Suprapubic skin (tissue), 4 donors: ENCODE data around the gene MMP24. TPM values are rescaled to one million over a fixed set of nuclear protein-coding genes. Genes with fewer than 3 reads are reported as not detected.

Source experiments
- DNase-seq, 2 donors: peaks; one replicate each; pipeline ENCODE4 v3.0.0-alpha.2; 2019; ENCODE audit warnings: low spot score in 2 of 2
- H3K27ac ChIP-seq: fragments of 200-600 bp; sonication (generic); one replicate; pipeline ENCODE4 v1.5.1; 2019
- H3K27me3 ChIP-seq: fragments of 200-600 bp; sonication (generic); one replicate; pipeline ENCODE4 v1.5.1; 2019
- H3K36me3 ChIP-seq: fragments of 200-600 bp; sonication (generic); one replicate; pipeline ENCODE4 v1.5.1; 2019
- H3K4me1 ChIP-seq: fragments of 200-600 bp; sonication (generic); one replicate; pipeline ENCODE4 v1.5.1; 2019
- H3K4me3 ChIP-seq: fragments of 200-600 bp; sonication (generic); one replicate; pipeline ENCODE4 v1.5.1; 2019; ENCODE audit warnings: mild to moderate bottlenecking
- H3K9me3 ChIP-seq: fragments of 200-600 bp; sonication (generic); one replicate; pipeline ENCODE4 v1.5.1; 2019
- EP300 ChIP-seq: sonication (generic); formaldehyde crosslinking; IDR thresholded peaks from one replicate; pipeline ENCODE4 v1.6.1; 2017; ENCODE audit warnings: antibody characterized with exemption
- POLR2A ChIP-seq, 2 donors: fragments of 450-650 bp; IDR thresholded peaks; one replicate each; pipeline ENCODE4 v1.6.1; 2017; ENCODE audit warnings: antibody characterized with exemption in 2 of 2, mild to moderate bottlenecking in 2 of 2, moderate library complexity in 2 of 2
- POLR2AphosphoS5 ChIP-seq, 3 donors: sonication (generic); formaldehyde crosslinking; IDR thresholded peaks; one replicate each; pipeline ENCODE4 v1.6.1; 2017; ENCODE audit warnings: antibody characterized with exemption in 3 of 3
- WGBS: methylation state at CpG from one replicate; pipeline ENCODE4 v1.1.5; 2018; 5-methylcytosine and 5-hydroxymethylcytosine counted together
- total RNA-seq, 4 donors: library from RNA; depleted of rRNA; stranded (reverse); fragments of >200 nt; gene quantifications; one replicate each; pipeline ENCODE4 v1.1.0, GENCODE V29; 2016
- TF ChIP-seq, protein P1 (sequence below), 2 donors: fragments of 200-600 bp in 1 of 2; fragments of 450-650 bp in 1 of 2; sonication (generic) in 1 of 2; IDR thresholded peaks; one replicate each; pipeline ENCODE4 v1.5.1; 2016 to 2019; ENCODE audit warnings: antibody characterized with exemption in 2 of 2, mild to moderate bottlenecking in 1 of 2, moderate library complexity in 1 of 2

MMP24 gene
- total RNA-seq, 4 donors from 2014 or later: 0.16 to 0.47 (median 0.44) TPM; not detected in 1

DNA sequence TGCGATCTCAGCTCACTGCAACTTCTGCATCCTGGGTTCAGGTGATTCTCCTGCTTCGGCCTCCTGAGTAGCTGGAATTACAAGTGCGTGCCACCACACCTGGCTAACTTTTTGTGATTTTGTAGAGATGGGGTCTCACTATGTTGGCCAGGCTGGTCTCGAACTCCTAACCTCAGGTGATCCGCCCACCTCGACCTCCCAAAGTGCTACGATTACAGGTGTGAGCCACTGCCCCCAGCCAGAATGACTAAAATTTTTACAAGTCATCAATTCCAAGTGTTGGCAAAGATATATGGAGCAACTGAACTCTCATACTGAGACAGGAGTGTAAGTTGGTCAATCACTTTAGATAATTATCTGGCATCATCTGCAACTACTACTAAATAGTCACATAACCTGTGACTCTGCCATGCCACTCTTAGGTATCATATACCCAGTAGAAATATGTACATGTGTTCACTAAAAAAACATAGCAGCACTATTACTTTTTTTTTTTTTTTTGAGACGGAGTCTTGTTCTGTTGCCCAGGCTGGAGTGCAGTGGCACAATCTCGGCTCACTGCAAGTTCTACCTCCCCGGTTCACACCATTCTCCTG, 55.1 kb downstream of the MMP24 start:
- Histone ChIP-seq H3K4me3 (no peak overlapping the region), H3K9me3 (no peaks in the 10 kb centered on the region), H3K4me1 (peaks cover 69% of the 10 kb centered on the region), H3K36me3 (peaks cover 23% of the 10 kb centered on the region), H3K27me3 (no peaks in the 10 kb centered on the region), H3K27ac (no peak overlapping the region)
- DNase-seq: no peak
- TF ChIP-seq POLR2A (IDR thresholded peaks at IDR 0.05): no peak
- TF ChIP-seq EP300: no peak
- TF ChIP-seq, protein P1, sequence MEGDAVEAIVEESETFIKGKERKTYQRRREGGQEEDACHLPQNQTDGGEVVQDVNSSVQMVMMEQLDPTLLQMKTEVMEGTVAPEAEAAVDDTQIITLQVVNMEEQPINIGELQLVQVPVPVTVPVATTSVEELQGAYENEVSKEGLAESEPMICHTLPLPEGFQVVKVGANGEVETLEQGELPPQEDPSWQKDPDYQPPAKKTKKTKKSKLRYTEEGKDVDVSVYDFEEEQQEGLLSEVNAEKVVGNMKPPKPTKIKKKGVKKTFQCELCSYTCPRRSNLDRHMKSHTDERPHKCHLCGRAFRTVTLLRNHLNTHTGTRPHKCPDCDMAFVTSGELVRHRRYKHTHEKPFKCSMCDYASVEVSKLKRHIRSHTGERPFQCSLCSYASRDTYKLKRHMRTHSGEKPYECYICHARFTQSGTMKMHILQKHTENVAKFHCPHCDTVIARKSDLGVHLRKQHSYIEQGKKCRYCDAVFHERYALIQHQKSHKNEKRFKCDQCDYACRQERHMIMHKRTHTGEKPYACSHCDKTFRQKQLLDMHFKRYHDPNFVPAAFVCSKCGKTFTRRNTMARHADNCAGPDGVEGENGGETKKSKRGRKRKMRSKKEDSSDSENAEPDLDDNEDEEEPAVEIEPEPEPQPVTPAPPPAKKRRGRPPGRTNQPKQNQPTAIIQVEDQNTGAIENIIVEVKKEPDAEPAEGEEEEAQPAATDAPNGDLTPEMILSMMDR (IDR thresholded peaks at IDR 0.05): no peak
- TF ChIP-seq POLR2AphosphoS5 (IDR thresholded peaks at IDR 0.05): no peak
- WGBS: 95% methylated on average over 10 of the region's 10 CpGs

DNA sequence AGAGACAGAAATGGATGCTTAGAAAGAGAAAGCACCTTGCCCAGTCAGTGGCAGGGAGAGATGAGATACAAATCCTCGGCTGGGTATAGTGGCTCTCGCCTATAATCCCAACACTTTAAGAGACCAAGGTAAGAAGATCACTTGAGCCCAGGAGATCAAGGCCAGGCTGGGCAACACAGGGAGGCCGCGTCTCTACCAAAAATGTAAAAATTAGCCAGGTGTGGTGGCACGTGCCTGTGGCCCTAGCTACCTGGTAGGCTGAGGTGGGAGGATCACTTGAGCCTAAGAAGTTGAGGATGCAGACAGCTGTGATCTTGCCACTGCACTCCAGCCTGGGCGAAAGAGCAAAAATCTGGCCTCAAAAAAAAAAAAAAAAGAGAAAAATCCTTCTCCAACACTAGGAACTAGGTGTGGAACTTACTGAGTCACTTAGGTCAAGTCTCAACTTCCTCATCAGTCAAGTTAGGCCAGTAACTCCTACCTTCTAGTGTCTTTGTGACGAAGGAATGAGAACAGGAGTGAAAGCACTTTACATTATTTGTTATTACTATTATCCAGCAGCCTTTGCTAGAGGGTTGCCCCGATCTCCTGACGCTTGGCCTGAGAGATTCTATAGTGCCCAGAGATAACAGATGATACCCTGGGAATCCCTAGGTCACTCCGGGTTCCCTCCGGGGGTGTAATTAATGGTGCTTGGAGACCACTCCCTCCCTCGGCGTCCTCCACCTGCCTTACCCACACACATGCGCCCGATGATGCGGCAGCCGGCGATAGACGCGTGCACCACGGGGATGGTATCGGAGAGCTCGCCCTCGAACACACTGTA, 57.2 kb downstream of the MMP24 start:
- 43% methylated on average over 10 of the region's 24 CpGs for WGBS
- peak overlapping the region; percentile 74 for H3K4me3 ChIP-seq
- H3K4me1 ChIP-seq: peaks cover 54% of the 10 kb centered on the region
- no peak for DNase-seq
- H3K9me3 ChIP-seq: no peaks in the 10 kb centered on the region
- peak overlapping the region; percentile 92 for H3K27ac ChIP-seq
- TF ChIP-seq POLR2A (IDR thresholded peaks at IDR 0.05) (no peak), EP300 (no peak), POLR2AphosphoS5 (IDR thresholded peaks at IDR 0.05) (no peak)
- TF ChIP-seq, protein P1 (IDR thresholded peaks at IDR 0.05): no peak
- H3K27me3 ChIP-seq: no peaks in the 10 kb centered on the region
- H3K36me3 ChIP-seq: peaks cover 21% of the 10 kb centered on the region

DNA sequence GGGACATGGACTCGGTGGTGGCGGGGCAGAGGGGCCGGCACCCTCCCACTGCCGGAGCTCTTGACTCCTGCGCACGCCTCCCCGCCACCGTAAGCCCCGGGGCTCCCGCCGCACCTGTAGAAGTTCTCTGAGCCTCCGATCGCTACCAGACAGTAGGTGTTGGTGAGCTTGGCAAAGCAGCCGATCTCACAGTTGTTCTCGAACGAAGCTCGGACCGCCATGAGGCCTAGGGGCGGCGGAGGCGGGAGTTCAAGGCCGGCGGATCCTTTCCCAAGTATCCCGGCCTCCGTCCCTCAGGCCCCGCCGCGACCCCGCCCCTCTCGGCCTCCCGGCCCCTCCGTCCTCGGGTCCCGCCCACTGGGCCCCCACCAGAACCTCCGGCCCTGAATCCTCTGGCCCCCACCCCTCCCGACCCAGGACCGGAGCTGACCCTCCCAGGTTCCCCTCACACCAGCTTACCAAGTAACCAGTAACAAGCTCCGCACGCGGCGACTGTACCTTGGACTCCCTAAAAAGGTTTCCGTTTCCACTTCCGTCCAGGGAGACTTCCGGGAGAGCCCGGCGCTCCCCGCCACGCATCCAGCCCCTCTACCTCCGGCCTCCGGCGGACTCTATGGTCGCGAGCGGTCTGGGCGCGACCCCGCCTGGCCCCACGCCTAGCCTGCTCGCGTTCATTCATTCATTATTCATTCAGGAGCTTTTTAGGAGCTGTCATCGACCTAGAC, 57.9 kb downstream of the MMP24 start, which contains the start of gene EIF6:
TSS of gene EIF6 (minus strand) at position 506 of the 725 bp plus-strand sequence. CDS start at position 221, 285 bp downstream.
- H3K36me3 ChIP-seq: peaks cover 13% of the 10 kb centered on the region
- TF ChIP-seq POLR2A (IDR thresholded peaks at IDR 0.05) (no peak), POLR2AphosphoS5 (IDR thresholded peaks at IDR 0.05) (peak in 1 of 3 donors; percentile 27)
- DNase-seq: peak; percentile 91
- H3K9me3 ChIP-seq: no peaks in the 10 kb centered on the region
- H3K27ac ChIP-seq: peak within 1 kb of the TSS; percentile 92
- under 1% methylated on average over 21 of the region's 61 CpGs for WGBS
- H3K4me3 ChIP-seq: peak within 1 kb of the TSS; percentile 74
- peaks cover 47% of the 10 kb centered on the region for H3K4me1 ChIP-seq
- H3K27me3 ChIP-seq: no peaks in the 10 kb centered on the region

DNA sequence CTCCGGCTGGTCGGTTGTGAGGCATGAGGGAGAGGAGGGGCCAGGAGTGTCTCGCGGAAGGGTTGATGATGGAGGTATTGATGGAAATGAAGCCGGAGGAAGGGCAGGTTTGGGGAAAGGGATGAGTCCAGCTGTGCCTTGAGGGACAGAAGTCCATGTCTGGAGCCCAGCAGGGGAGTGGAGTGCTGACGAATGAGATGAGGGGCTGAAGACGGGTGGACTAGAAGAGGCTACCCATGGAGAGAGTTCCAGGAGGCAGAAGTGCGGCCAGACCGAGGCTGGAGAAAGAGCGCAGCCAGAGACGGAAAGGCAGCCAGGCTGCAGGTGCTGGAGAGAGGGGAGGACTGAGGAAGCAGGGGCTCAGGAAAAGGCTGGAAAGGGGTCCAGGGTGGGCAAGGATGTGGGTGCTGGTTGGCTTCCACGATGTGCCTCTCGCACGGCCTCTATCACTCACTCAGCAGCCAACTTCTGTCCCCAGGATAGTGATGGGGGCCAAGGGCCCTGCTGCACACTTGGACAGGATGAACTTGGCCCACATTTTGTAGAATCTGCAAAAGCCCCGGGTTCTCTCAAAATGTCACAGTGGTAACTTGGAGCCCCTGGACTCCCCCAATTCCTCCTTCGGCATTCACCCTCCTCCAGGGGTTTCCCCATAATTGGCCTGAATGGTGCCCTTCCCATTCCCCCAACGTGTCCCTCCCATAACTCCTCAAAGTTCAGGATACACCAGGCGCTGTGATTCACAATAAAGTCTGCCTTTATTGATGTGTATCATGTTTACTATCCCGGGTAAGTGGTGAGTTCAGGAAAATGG, 58.7 kb downstream of the MMP24 start:
- no peaks in the 10 kb centered on the region for H3K9me3 ChIP-seq
- H3K4me1 ChIP-seq: peaks cover 41% of the 10 kb centered on the region
- peak overlapping the region; percentile 74 for H3K4me3 ChIP-seq
- H3K36me3 ChIP-seq: peaks cover 6% of the 10 kb centered on the region
- H3K27me3 ChIP-seq: no peaks in the 10 kb centered on the region
- 40% methylated on average over 19 of the region's 19 CpGs for WGBS
- TF ChIP-seq EP300: no peak
- TF ChIP-seq, protein P1 (IDR thresholded peaks at IDR 0.05): no peak
- no peak for DNase-seq
- peak overlapping the region; percentile 92 for H3K27ac ChIP-seq

DNA sequence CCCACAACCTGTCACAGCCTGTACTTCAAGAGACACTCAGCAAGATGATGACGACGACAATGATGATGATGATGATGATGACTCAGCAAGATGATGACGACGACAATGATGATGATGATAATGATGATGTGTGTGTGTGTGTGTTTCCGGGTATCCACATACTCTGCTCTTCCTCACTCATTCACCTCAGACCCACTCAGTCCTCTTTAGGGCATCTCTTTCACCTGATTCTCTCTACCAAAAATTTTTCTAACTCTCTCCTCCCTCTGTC, 59.3 kb downstream of the MMP24 start:
- Histone ChIP-seq H3K36me3 (peaks cover under 1% of the 10 kb centered on the region), H3K4me1 (peaks cover 39% of the 10 kb centered on the region), H3K4me3 (no peak overlapping the region), H3K27ac (no peak overlapping the region), H3K9me3 (no peaks in the 10 kb centered on the region), H3K27me3 (no peaks in the 10 kb centered on the region)
- WGBS: 54% methylated on average over 5 of the region's 5 CpGs
- TF ChIP-seq POLR2A (IDR thresholded peaks at IDR 0.05): no peak
- TF ChIP-seq POLR2AphosphoS5 (IDR thresholded peaks at IDR 0.05): no peak
- no peak for TF ChIP-seq EP300
- TF ChIP-seq, protein P1 (IDR thresholded peaks at IDR 0.05): no peak
- DNase-seq: no peak
